AML-193 (cell line): ENCODE data around the gene TSHZ2.

Experiments used
- DNase-seq, 2 experiments: peaks; one replicate each; lab custom pipeline; 2025; lab: John Stamatoyannopoulos, UW

The TSHZ2 gene

DNA sequence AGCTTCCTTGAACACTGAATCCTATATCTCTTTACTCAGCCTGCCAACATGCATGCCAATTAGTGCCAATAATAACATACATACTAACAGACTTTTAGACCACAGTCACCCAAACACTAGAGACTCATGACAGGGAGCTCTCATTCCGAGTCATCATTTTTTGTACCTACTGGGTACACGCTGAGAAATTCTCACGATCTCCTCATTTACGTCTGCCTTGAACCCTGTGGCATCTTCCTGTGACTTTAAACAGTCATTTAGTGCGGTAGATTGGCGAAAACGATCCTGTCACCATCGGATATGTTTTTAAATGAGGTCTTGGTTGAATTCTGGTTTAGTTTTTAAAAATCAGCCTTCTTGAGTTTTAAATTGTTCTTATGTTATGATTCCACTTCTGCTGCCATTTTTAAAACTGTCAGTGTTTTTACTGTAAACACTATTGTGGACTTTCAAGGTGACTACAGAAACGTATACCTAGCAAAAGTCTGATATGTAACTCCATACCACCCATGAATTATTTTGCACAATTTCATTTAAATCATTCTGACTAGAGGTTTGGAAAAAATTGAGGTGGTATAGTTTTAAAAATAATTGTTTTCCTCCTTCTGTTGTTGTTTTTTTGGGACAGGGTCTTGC, 275.4 kb downstream of the TSHZ2 start:
- no peak for DNase-seq

DNA sequence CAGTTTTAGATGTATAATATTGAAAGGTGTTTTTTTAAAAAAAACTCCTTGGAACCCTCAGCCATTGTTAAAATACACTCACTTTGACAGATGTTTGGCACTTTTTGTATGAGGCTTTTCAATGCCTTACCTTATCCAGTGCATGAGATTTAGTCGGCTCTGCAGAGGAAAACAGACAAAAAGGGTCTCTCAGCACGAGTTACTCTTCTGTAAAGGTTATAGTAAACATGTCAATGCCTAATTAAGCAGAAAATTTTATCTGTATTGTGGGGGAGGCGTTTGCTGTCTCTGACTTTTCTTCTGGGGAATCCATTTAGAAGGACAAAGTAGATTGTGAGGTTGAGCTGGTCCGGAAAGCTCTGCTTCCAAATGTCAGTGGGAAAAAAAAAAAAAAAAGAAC, 278.3 kb downstream of the TSHZ2 start:
- DNase-seq: no peak

- DNase-seq: no peak
Measured at GRCh38 chr20:53252002-53252401, 279.8 kb downstream of the TSHZ2 start.

DNA sequence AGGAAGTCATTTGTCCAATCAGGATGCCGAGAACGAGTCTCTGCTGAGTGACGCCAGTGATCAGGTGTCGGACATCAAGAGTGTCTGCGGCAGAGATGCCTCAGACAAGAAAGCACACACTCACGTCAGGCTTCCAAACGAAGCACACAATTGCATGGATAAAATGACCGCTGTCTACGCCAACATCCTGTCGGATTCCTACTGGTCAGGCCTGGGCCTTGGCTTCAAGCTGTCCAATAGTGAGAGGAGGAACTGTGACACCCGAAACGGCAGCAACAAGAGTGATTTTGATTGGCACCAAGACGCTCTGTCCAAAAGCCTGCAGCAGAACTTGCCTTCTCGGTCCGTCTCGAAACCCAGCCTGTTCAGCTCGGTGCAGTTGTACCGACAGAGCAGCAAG, 281.5 kb downstream of the TSHZ2 start:
- no peak for DNase-seq

- no peak for DNase-seq
Measured at GRCh38 chr20:53255102-53255710, 283.0 kb downstream of the TSHZ2 start.

DNA sequence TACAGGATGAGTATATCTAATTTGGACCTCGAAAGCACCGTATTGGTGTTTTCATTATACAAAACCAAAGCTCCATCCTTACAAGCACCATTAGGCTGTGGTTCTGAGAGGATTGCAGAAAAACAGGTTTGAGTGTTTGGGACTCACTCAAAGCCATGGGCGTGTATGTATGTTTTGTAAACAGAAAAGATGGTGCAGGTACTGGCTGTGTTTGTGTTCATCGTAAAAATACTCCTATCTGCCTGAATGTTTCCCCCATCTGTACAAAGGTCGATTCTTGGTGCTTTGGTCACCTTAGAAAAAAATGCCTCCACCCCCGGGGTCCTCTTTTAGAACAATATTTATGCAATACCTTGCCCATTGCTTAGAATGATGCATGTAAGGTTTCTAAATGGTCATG, 286.6 kb downstream of the TSHZ2 start:
- no peak for DNase-seq

GRCh38 chr20:53260168-53260567, 288.0 kb downstream of the TSHZ2 start:
- no peak for DNase-seq

- no peak for DNase-seq
Measured at GRCh38 chr20:53260591-53260990, 288.4 kb downstream of the TSHZ2 start.

GRCh38 chr20:53262365-53262764, 290.2 kb downstream of the TSHZ2 start:
- DNase-seq: no peak

DNA sequence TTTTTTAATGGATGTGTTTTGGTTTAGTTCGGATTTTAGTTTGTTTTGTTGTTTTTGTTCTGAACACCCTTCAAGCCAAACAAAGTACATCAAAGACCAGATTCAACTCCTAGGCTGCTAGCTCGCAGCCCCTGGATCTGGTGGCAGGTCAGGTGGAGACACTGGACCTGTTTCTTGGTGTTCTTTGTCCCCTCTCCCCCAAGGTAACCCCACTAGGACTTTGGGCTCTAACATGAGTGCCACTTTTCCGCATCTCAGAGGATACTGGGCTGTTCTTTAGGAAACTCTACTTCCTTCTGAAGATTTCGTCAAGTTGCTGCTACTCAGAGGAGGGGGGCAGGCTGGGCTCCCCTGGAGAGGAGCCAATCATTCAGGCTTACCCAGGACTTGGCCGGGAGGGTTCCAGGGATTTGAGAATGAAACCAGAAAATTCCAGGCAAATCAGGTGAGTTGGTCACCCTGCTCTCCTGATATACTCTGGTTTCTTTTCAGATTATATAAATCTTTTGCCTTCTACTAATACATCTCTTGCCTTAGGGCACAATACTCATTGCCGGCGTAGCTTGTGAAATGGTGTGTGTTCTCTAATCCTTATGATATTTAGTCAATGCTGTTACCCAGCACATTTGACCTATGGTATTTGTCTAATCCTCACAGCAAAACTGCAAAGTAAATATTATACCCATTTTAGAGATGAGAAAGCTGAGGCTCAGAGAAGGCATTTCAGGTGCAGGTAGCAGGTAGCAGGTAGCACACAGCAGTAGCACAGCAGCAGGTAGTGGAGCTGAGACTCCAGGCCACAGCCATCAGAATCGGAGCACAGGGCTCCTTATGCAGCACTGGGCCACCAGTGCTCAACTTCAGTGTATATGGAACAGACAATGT, 291.6 kb downstream of the TSHZ2 start:
- DNase-seq: no peak

GRCh38 chr20:53264604-53265003, 292.4 kb downstream of the TSHZ2 start:
- DNase-seq: no peak

GRCh38 chr20:53265304-53265875, 293.2 kb downstream of the TSHZ2 start:
- DNase-seq: no peak

- no peak for DNase-seq
Measured at GRCh38 chr20:53269380-53269779, 297.2 kb downstream of the TSHZ2 start.

GRCh38 chr20:53270792-53271375, 298.7 kb downstream of the TSHZ2 start:
- no peak for DNase-seq

DNA sequence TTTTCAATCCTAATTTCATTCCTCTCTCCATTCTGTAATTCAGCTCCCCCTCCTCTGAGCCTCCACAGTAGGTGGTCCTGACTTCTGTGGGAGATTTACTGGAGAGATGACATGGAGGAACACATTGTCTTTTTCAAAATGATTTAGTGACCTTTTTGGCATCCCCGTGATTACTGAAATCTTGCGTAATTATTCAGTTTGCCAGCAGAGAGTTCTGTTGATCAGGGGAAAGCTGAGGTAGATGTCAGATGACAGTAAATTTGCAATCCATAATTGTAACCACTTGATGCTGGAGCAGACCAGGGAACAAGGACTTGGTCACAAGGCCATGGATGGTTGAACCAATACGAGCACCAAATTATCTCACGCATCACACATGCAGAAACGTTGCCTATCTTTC, 302.2 kb downstream of the TSHZ2 start:
- DNase-seq: no peak

GRCh38 chr20:53274807-53275206, 302.6 kb downstream of the TSHZ2 start:
- no peak for DNase-seq

DNA sequence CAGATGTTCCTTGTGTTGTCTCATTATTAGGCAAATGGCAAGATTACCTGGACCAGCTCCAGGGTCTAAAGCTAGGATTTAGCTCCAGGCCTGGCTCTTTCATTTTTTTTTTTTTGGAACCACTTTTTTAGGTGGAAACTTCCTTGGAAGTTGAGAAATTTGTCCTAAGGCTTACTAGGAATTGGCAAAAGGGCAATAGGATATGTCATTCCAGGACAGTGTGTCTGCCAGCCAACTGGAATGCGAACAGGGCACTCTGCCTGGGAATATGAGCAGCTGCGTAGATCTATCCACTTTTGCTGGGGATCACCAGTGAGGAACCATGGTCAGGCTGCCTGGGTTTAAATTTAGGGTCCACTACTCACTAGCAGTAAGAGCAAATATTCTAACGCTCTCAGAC, 304.0 kb downstream of the TSHZ2 start:
- no peak for DNase-seq

DNA sequence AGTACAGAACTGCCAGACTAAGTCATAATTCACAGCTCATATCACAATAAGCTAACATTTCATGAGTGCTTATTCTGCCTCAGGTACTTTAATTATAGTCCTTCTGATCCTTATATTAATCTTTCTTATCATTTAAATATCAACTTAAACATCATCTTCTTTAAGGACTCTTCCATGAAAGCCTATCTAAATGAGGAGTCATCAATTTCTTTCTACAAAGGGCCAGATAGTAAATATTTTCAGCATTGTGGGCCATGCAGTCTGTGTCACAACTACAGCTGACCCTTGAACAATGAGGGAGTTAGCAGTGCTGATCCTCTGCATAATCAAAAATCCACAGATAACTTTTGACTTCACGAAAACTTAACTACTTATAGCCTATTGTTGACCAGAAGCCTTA, 306.4 kb downstream of the TSHZ2 start:
- DNase-seq: no peak

GRCh38 chr20:53279735-53280134, 307.6 kb downstream of the TSHZ2 start:
- no peak for DNase-seq

DNA sequence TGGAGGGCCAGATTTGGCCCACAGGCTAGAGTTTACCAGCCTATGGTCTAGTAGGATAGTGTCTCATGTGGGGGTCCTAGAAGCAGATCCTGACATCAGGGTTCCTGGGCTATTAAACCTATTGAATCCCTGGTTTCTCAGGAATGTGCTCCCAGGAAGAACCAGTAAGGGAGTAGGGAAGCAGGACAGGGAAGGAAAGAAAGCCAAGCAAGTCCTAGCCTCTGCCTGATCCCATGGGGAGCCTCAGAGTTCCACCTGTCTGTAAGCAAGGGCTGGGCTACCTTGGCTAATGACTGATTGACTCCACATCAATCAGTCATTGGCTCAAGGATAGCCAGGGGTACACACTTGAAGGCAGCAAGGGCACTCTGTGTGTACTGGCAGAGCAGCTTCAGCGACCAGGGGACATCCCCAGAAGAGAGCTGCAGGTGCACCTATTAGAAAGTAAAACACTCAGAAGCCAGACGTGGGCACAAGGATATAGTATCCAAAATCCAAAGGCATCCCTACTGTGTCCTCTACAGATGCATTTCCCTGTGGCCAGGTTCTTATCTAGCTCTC, 309.5 kb downstream of the TSHZ2 start:
- no peak for DNase-seq

DNA sequence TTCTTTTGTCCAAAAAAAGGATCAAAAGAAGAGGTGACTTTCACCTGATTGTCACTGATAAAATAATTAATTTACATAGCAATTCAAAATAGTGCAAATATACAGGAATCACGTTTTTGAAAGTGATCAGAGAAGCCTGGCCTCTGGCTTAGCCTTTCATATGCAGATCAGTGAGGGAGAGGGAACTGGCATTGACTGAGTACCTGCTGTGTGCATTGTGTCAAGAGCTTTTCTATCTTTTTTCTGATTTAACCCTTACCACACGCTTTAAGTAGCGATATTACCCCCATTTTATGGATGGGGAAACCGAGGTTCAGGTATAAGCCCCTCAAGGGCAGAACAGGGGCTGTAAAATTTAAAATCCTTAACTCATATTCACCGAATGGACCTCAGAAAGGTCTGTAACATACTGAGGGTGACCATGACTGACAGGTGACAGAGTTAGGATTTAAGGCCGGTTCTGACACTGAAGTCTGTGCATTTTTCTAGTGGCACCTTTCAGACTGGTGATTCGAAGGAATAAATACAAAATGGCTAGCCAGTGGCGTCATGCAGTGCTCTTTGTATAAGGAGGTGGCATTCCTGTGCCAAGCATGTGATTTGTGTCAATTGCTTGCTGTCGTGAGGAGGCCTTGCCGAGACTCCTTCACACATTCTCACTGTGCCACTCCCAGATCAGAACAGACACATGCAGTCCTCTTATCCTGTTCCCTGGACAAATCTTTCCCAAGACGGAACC, 310.2 kb downstream of the TSHZ2 start:
- no peak for DNase-seq
